Ramos (cell line): ENCODE results near the gene LCORL.
"Not testable (repeated sequence)": the region's sequence is repeated elsewhere in the genome, so short reads cannot be mapped to it uniquely, and the experiment has no call there.

Source experiments
- in situ Hi-C: fragments of 300-500 bp; cut with MboI; formaldehyde crosslinking; loops from one replicate; pipeline ENCODE4 v1.14.3; 2022; ENCODE audit warnings: low sequenced_read_pairs; ENCODE audit not compliant: unreplicated experiment

The LCORL gene

DNA sequence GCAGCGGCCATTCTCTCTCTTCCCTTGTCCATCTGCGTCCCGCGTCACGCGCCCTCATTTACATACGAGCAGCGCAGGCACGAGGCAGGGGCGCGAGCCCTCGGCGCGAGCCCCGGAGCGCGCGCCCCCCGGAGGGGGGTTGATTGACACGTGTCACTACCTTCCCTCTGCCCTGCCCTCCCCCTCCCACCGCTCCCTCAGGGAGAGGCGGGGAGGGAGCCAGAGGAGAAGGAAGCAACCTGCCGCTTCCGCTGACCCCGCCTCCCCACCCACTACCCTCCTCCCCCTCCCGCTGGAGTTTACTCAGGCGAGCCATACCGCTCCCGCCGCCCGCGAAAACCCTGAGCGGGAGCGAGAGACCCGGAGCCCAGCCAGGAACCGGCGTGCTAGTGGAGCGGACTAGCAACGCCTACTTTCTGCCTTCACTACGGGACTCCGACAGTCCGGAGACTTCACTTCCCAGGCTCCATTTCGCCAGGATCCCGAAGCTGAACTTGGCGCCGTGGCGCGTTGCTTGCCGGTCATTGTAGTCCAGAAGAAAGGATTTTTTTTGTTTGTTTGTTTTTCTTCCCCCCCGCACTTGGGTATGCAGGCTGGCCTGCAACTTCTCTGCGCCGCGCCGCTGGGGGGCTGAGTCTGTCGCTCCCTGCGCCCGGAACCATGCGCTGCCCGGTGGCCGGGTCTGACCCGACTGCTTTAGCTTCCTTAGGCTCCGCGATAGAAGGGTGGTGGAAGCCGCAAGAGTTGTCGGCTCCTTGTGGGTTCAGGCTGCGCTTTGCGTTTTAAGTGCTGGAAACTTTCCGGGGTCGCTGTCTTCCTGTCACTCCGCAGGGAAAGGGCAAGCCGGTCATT lies at the start of gene LCORL:
LCORL (minus strand) TSS at position 36 of the 852 bp plus-strand sequence; CDS start at position 32, 4 bp downstream.
- in situ Hi-C loops, result loop anchor here (10.0 to 25.0 kb wide), 2 partner anchors 197 to 460 kb away; no protein-coding TSS in a partner anchor

DNA sequence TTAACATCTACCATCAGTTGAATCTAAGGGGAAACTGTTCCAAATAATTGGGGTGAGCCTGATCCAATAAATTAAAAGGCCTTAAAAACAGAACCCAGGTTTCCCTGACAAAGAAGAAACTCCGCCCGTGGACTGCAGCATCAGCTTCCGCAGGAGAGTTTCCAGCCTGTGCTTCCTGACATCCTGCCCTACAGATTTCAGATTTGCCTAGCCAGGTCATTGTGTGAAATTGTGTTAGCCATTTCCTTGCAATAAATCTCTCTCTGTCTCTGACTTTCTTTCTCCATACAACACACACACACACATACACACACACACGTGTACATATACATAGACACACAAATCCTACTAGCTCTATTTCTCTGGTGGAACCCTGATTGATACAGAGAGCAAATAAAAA lies 48.3 kb upstream of the LCORL start:
- in situ Hi-C loops, result no loop called here

DNA sequence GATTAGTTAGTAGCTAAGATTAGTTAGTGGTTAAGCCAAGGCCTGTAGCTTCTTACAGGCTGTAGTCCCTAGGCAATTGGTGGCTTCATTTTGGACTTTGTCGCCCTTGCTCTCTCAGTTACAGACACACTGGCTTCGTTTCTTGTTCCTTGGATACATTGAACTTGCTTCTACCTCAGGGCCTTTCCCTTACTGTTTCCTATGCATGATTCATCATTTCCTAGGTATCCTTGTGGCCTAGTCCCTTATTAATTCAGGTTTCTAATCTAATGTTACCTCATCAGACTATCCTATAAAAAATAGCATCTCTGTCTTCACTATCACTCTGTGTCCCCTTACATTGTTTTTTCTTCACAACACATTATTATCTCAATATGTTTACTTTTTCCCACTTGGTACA lies 45.5 kb upstream of the LCORL start:
- in situ Hi-C loops, result no loop called here

DNA sequence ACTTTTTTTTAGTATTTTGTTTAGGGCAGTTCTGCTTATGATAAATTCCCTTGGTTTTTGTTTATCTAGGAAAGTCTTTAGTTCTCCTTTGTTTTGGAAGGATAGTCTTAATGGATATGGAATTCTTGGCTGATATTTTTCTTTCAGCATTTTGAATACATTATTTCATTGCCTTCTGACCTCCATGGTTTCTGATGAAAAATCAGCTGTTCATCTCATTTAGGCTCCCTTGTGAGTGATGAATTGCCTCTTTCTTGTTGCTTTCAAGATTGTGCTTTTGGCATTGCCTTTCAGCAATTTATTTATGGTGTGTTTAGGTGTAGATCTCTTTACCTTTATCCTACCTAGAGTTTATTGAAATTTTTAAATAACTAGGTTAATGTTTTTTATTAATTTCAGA lies 41.5 kb upstream of the LCORL start:
- in situ Hi-C loops, result no loop called here

DNA sequence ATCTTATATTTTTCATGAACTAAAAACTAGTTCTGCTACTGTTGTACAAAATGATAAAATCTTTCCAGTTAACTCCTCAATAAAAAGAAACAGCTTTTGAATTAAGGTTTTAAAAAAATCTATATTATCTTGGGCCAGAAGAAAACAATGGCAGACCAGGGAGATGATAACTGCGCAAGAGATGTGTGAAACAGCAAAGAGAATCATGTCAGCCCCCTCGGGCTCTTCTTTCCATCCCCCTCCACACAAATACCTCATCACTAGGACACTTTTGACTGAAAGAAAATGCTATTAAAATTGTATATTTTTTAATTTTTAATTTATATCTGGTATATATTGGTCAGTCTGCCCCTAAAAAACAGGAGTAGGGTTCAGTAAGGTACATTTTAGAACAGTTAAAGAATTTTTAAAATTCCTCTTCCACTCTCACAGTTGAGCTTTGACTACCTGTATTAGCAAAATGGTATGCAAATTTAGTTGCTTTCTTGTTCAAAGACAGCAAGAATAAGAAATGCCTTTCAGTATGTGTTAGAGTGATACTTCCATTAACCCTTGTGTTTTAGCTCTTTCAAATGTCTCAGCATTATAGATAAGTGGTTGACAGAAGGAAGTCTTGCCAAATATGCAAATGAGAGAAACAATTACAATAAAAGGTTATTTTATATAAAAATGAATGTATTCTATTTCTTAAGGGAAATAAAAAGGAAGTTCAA lies 36.4 kb upstream of the LCORL start:
- in situ Hi-C loops, result no loop called here

DNA sequence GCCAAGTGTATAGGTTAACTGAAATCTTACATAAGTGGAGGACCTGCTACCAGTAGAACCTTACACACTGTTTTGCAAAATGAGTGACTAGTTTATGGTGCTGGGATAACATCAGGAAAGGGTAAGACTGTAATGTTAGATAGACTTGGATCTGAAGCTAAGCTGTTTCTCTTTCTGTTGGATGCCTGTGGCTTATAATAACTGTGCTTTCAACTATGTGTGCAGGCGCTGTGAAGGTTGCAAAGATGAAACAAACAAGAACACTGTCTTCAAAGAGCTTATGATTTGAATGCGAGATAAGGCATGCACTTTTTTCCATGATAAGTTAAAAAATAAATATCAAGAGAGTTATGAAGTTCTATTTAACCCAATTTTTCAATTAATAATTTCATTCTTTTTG lies 34.5 kb upstream of the LCORL start:
- in situ Hi-C loops, result no loop called here

DNA sequence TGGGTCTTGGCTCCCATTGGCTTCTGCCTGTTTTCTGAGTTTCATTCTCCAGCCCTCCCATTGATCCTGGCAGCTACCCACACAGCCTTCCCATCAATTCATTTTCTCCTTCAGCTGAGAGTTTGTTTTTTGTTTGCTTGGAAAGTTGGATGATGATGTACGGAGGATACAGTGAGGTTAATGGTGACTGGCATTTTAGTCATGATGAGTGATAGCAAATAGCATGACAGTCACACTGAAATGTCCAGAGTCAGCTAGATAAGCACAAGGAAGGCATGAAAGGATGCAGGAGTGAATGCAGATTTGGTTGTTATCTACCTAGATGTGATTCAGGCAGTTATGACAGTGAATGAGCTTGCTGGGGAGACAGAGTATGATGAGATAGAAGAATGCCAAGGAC lies 30.6 kb upstream of the LCORL start:
- in situ Hi-C loops, result no loop called here

DNA sequence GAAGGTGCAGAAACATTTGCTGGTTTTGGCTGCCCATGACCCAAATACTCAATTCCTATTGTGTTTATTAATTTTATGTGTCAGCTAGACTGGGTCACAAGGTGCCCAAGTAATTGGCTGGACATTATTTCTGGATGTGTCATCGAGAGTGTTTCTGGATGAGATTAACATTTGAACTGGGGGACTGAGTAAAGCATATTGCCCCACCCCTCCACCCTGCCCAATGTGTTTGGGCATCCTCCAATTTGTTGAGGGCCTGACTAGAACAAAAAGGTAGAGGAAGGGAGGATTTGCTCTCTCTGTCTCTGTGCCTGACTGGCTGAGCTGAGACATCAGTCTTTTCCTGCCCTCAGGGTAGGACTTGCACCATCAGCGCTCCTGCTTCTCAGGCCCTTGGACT lies 29.7 kb upstream of the LCORL start:
- in situ Hi-C loops, result no loop called here

DNA sequence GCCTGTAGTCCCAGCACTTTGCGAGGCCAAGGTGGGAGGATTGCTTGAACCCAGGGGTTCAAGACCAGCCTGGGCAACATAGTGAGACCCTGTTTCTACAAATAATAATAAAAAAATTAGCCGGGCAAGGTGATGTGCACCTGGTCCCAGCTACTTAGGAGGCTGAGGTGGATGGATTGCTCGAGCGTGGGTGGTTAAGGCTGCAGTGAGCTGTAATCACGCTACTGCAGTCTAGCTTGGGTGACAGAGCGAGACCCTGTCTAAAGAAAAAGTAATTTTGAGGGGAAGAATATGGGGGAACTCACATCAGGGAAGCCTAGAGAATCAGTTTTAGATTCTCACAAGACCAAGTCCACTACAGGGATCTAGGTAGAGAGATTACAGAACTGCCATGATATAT lies 28.9 kb upstream of the LCORL start:
- in situ Hi-C loops, result no loop called here

DNA sequence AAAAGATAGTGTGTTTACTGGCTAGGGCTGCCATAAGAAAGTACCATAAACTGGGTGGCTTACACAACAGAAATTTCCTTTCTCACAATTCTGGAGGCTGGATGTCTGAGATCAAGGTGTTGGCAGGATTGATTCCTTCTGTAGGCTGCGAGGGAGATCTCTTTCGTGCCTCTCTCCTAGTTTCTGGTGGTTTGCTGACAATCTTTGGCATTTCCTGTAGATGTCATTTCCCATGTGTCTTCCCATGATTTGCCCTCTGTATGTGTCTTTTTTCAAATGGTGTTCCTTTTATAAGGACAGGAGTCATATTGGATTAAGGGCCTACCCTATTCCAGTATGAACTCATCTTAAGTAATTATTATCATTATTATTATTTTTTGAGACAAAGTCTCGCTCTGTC lies 27.9 kb upstream of the LCORL start:
- in situ Hi-C loops, result no loop called here

DNA sequence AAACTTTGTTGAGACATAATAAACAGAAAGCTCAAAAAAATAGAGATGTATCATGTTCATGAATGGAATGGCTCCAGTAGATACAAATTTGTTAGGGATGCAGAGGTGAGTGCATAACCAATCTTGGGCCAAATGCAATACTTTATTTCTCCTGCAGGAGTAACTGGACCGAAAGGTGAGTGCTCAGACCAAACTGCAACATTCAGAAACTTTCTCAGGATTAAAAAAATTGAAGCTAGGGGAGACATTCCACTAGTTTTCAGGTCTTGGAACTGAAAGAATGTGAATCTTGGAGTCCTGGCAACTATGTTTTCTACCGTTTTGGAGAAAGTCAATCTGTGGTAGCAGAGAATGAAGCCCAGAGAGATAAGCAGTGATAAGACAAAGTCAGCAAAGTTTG lies 21.2 kb upstream of the LCORL start:
- in situ Hi-C loops, result no loop called here

DNA sequence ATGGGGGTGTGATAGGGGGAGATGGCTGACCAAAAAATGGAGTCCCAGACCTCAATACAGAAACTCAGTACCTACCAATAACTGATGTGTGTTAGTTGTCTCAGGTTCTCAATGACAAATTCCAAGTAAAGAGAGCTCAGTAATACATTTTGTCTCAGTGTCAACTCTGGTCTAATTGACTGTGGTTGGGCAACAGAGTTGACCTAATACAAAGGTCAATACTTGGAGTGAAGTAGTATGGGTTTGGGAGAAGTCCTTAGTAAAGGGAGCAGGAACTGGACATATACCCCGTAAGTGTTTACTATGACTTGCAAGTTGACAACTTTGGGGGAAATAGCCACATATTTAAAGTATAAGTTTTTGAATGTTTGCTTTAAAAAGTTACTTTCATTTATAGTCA lies 20.5 kb upstream of the LCORL start:
- in situ Hi-C loops, result no loop called here

DNA sequence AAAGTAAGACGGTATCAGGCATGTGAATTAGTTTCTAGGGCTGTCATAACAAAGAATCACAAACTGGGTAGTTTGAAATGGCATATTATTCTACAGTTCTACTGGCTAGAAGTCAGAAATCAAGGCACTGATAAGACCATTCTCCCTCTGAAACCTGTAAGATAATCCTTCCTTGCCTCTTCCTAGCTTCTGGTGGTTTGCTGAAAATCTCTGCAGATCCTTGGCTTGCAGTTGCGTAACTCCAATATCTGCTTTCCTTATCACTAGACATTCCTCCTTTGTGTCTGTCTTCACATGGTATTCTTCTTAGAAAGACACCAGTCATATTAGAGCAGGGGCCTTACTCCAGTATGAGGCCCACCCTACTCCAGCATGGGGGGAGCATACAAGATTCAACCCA lies 19.6 kb upstream of the LCORL start:
- in situ Hi-C loops, result no loop called here

DNA sequence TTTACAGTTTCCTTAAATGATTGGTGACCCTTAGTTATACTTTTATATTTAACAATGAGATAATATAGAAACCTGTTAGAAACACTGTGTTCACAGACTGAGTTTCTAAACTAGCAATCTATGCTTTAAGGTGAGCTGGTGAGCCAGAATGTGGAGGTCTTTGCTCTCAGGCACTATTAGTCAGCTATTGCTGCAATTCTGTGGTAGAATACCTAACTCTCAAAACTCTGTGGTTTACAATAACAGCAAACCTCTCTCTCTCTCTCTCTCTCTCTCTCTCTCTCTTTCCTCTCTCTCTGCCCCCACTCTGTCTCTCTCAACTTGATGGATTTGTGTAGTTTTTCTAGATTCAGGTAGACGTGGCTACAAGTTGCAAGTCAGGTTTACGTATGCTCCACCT lies 17.6 kb upstream of the LCORL start:
- in situ Hi-C loops, result no loop called here

DNA sequence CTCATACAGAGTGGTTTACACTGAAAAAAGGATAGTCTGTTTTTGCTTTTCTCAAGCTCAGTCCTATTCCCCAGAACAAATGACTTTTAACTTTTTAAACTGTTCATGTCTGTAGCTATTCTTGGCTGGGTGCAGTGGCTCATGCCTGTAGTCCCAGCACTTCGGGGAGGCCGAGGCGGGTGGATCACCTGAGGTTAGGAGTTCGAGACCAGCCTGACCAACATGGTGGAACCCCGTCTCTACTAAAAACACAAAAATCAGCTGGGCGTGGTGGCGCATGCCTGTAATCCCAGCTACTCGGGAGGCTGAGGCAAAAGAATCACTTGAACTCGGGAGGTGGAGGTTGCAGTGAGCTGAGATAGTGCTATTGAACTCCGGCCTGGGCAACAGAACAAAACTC lies 14.8 kb upstream of the LCORL start:
- in situ Hi-C loops, result not testable (repeated sequence)

DNA sequence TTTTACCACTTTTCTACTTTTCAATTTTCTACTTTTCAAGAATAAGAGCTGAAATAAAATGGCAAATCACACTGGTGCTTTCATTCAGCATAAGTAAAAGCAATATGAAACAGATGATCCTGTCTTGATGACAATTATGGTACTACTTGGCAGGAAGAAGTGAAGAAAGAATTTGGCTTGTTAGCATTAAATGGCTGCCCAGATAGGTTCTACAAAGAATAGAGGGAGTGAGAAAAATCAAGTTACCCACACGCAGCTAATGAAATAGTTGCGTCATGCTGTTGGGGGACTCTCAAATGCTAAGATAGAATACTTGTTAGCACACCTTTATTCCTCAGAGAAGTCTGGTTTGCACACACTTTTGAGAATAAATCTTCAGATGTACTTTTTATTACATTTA lies 12.5 kb upstream of the LCORL start:
- in situ Hi-C loops, result no loop called here

DNA sequence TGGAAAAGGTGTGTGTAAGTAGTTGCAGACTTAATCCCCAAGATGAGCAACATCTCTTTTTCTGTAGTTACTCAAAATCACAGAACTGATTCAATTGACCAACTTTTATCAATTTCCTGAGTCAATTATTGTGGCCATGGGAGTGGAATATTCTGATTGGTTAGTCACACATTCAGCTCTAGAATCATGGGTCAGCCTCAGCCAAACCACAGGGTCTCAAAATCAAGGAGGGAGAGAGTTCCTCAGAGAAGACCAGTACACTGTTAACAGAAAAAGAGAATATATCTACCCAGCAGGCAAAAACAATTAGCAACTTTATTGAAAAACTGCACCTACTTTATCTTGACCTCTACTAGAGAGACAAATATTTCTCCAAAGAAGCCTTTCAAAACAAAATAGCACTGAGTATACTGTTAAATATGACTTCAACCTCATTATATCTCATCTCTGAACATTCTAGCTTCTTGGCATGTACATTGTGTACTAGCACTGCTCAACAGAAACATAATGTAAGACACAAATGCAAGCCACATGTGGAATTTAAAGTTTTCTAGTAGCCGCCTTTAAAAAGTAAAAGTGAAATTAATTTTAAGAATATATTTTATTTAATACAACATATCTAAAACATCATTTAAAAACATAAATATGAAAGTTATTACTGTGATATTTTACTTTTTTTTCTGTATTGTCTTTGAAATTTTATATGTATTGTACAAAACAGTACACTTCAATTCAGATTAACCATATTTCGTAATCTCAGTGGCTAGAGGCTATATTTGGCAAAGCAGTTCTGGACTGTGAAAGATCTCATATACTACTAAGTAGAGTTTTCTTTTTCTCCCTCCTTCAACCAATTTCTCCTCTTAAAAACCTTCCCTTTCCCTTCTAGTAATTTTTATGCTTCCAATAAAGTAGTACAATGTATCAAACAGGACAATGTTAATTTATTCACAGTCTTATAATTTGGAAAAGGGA lies 11.8 kb upstream of the LCORL start:
- in situ Hi-C loops, result no loop called here

DNA sequence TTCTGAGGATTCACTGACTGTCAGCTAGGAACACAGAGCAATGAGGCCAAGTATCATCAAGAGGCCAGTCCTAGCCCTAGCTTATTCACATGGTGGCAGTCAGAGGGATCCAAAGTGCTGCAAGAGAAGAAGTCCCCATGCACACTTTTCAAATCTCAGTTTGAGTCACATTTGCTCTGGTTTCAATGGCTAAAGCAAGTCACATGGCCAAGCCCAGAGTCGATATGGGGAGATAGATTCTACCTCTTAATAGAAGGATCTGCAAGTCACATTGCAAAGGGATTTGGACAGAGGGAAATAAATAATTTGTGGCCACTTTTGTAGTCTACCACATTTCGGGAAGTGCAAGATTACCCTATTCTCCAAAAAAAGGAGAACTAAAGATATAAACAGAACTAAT lies 3.7 kb upstream of the LCORL start:
- in situ Hi-C loops, result loop anchor here (10.0 kb wide), 1 partner anchor 200 kb away; no protein-coding TSS in a partner anchor

DNA sequence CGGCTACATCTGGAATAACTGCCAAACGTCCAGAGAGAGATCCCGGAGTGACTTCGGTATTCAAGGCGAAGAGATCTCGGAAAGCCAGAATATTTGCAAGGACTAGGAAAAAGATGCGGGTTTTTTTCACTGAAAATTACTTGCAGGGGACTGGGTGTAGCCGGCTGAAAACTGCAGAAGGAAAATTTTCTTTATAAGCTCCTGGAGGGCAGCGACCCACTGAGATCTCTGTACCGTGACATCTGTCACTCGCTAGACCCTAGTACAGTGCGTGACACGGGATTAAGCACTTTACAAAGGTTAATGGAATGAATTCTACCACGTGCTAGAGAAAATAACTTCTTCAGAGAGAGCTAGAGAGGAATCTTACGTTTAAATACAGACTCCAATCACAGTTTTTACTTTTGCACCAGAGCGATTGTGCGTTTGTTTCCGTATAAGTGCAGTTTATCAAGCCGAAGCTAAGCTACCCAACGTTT lies 1.1 kb upstream of the LCORL start:
- in situ Hi-C loops, result loop anchor here (10.0 to 25.0 kb wide), 2 partner anchors 198 to 460 kb away; no protein-coding TSS in a partner anchor

DNA sequence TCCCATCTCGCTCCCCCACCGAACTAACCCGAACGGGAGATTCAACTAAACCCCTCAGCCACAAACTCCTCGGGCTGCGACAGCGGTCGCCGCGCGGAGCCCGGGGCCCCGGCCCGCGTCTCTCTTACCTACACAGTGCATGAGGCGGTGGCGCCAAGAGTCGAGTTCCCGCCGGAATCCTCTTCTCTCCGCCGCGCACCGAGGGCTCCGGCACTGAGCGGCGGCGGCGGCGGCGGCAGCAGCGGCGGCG lies 160 bp downstream of the LCORL start:
- in situ Hi-C loops, result loop anchor here (10.0 to 25.0 kb wide), 2 partner anchors 197 to 459 kb away; no protein-coding TSS in a partner anchor
